SK-N-SH (cell line): ENCODE data around the gene MAGI2.

Experiments
- CHD2 ChIP-seq: fragments of 150-350 bp; IDR thresholded peaks from 2 replicates; pipeline ENCODE4 v1.6.1; 2018; ENCODE audit warnings: low read length; ENCODE audit not compliant: partially characterized antibody
- EP300 ChIP-seq, 2 experiments: IDR thresholded peaks; 2 replicates each; pipeline versions ENCODE4 v1.4.0 to v1.6.1; 2012; ENCODE audit warnings: borderline replicate concordance in 1 of 2, low read depth in 1 of 2, low read length in 1 of 2
- MXI1 ChIP-seq: IDR thresholded peaks from 2 replicates; pipeline ENCODE4 v1.6.1; 2012; ENCODE audit warnings: mild to moderate bottlenecking, low read depth, low read length, improper control_type of control experiment
- SIN3A ChIP-seq: IDR thresholded peaks from 2 replicates; pipeline ENCODE4 v1.6.1; 2012; ENCODE audit warnings: low read depth, mild to moderate bottlenecking, low read length, moderate library complexity, borderline replicate concordance
- TAF1 ChIP-seq: IDR thresholded peaks from 2 replicates; pipeline ENCODE4 v1.6.1; 2012; ENCODE audit warnings: low read depth, mild to moderate bottlenecking, low read length, moderate library complexity, borderline replicate concordance
- TF ChIP-seq, protein P1 (sequence below): IDR thresholded peaks from 2 replicates; pipeline ENCODE4; 2012
- TF ChIP-seq, protein P2 (sequence below): fragments of 200-600 bp; sonication (generic); IDR thresholded peaks from 2 replicates; pipeline ENCODE4 v1.6.1; 2017; ENCODE audit warnings: antibody characterized with exemption, mild to moderate bottlenecking, moderate library complexity

DNA sequence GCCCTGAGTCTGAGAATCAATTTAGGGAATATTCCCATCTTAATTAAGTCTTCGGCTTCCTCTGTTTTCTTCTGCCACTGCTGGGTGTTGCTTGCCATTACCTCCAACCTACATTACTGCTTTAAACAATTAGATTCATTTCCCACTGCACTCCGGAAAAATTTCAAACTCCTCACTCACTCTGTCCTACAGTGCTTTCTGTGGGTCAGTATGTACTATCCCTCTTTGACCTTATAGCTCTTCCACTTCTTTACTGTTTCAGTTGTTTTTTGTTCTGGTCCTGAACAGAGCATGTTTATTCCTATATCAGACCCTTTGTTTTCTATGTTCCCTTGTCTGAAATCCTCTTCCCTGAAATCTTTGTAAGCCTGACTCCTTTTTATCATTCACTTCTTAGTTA lies 160.6 kb downstream of the MAGI2 start:
- TF ChIP-seq EP300 (IDR thresholded peaks at IDR 0.05; ENCODE audit: borderline replicate concordance in 1 of 2, low read depth in 1 of 2, low read length in 1 of 2) (no peak), TAF1 (no peak), CHD2 (no peak), MXI1 (no peak), SIN3A (no peak)
- TF ChIP-seq, protein P1, sequence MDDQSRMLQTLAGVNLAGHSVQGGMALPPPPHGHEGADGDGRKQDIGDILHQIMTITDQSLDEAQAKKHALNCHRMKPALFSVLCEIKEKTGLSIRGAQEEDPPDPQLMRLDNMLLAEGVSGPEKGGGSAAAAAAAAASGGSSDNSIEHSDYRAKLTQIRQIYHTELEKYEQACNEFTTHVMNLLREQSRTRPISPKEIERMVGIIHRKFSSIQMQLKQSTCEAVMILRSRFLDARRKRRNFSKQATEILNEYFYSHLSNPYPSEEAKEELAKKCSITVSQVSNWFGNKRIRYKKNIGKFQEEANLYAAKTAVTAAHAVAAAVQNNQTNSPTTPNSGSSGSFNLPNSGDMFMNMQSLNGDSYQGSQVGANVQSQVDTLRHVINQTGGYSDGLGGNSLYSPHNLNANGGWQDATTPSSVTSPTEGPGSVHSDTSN = no peak
- TF ChIP-seq, protein P2, sequence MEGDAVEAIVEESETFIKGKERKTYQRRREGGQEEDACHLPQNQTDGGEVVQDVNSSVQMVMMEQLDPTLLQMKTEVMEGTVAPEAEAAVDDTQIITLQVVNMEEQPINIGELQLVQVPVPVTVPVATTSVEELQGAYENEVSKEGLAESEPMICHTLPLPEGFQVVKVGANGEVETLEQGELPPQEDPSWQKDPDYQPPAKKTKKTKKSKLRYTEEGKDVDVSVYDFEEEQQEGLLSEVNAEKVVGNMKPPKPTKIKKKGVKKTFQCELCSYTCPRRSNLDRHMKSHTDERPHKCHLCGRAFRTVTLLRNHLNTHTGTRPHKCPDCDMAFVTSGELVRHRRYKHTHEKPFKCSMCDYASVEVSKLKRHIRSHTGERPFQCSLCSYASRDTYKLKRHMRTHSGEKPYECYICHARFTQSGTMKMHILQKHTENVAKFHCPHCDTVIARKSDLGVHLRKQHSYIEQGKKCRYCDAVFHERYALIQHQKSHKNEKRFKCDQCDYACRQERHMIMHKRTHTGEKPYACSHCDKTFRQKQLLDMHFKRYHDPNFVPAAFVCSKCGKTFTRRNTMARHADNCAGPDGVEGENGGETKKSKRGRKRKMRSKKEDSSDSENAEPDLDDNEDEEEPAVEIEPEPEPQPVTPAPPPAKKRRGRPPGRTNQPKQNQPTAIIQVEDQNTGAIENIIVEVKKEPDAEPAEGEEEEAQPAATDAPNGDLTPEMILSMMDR = no peak
